ENCODE measurements around the gene TERT. TPM values are rescaled to one million over a fixed set of nuclear protein-coding genes. Genes with fewer than 3 reads are reported as not detected.

Gene TERT
- total RNA-seq, 2 donors from 2014 or later, result 7.1 to 9.8 TPM

- H3K27ac Mint-ChIP-seq, result no peak overlapping the region
- TF ChIP-seq CTCF (conservative IDR thresholded peaks at IDR 0.05), result no peak
These were observed 42.1 kb upstream of the TERT start for GRCh38 chr5:1336749-1337488.

GRCh38 chr5:1336106-1336561 is 41.3 kb upstream of the TERT start:
- Histone ChIP-seq H3K36me3 (ENCODE audit: control insufficient read depth, insufficient read depth, low read length) (peaks cover 67% of the 10 kb centered on the region), H3K9ac (ENCODE audit: extremely low read depth, low read length, poor library complexity, severe bottlenecking) (no peak overlapping the region), H3K4me1 (ENCODE audit: control insufficient read depth, insufficient read depth, low read length) (no peaks in the 10 kb centered on the region), H3K9me3 (ENCODE audit: control insufficient read depth, low read length) (no peaks in the 10 kb centered on the region), H3K4me3 (ENCODE audit: low read length) (no peak overlapping the region), H3K27ac (ENCODE audit: low read depth, low read length) (no peak overlapping the region), H3K27me3 (ENCODE audit: control insufficient read depth, insufficient read depth, low read length, poor library complexity, severe bottlenecking) (no peaks in the 10 kb centered on the region)
- no peak for TF ChIP-seq CTCF (conservative IDR thresholded peaks at IDR 0.05)
- no peak overlapping the region for H3K4me3 Mint-ChIP-seq
- DNase-seq, result no peak
- no peaks in the 10 kb centered on the region for H3K9me3 Mint-ChIP-seq
- peaks cover 68% of the 10 kb centered on the region for H3K36me3 Mint-ChIP-seq (ENCODE audit: low read depth)
- H3K27ac Mint-ChIP-seq, result peak overlapping the region; percentile 13
- no peaks in the 10 kb centered on the region for H3K4me1 Mint-ChIP-seq
- H3K27me3 Mint-ChIP-seq (ENCODE audit: insufficient read depth), result no peaks in the 10 kb centered on the region
- 93 to 99% methylated on average over 12 to 14 of the region's 14 CpGs for WGBS, 2 experiments (ENCODE audit: insufficient coverage in 1 of 2, insufficient read length in 1 of 2)

More at GRCh38 chr5:1336749-1337488, 42.1 kb upstream of the TERT start:
- H3K4me1 Mint-ChIP-seq, result no peaks in the 10 kb centered on the region
- Histone ChIP-seq H3K4me3 (ENCODE audit: low read length) (no peak overlapping the region), H3K36me3 (ENCODE audit: control insufficient read depth, insufficient read depth, low read length) (peaks cover 67% of the 10 kb centered on the region), H3K27ac (ENCODE audit: low read depth, low read length) (no peak overlapping the region), H3K9ac (ENCODE audit: extremely low read depth, low read length, poor library complexity, severe bottlenecking) (no peak overlapping the region), H3K4me1 (ENCODE audit: control insufficient read depth, insufficient read depth, low read length) (no peaks in the 10 kb centered on the region), H3K9me3 (ENCODE audit: control insufficient read depth, low read length) (no peaks in the 10 kb centered on the region), H3K27me3 (ENCODE audit: control insufficient read depth, insufficient read depth, low read length, poor library complexity, severe bottlenecking) (no peaks in the 10 kb centered on the region)
- no peaks in the 10 kb centered on the region for H3K9me3 Mint-ChIP-seq
- no peak for DNase-seq
- no peaks in the 10 kb centered on the region for H3K27me3 Mint-ChIP-seq (ENCODE audit: insufficient read depth)
- 92 to 95% methylated on average over 20 to 22 of the region's 22 CpGs for WGBS, 2 experiments (ENCODE audit: insufficient coverage in 1 of 2, insufficient read length in 1 of 2)
- H3K4me3 Mint-ChIP-seq, result no peak overlapping the region
- H3K36me3 Mint-ChIP-seq (ENCODE audit: low read depth), result peaks cover 70% of the 10 kb centered on the region

- no peaks in the 10 kb centered on the region for H3K4me1 ChIP-seq (ENCODE audit: control insufficient read depth, insufficient read depth, low read length)
These were observed 40.8 kb upstream of the TERT start for GRCh38 chr5:1335540-1336095.

More at GRCh38 chr5:1335540-1336095, 40.8 kb upstream of the TERT start:
- Mint-ChIP-seq H3K36me3 (ENCODE audit: low read depth) (peaks cover 68% of the 10 kb centered on the region), H3K9me3 (no peaks in the 10 kb centered on the region), H3K4me3 (no peak overlapping the region), H3K27ac (peak overlapping the region; percentile 13), H3K4me1 (no peaks in the 10 kb centered on the region), H3K27me3 (ENCODE audit: insufficient read depth) (no peaks in the 10 kb centered on the region)
- TF ChIP-seq CTCF (conservative IDR thresholded peaks at IDR 0.05), result no peak
- H3K27me3 ChIP-seq (ENCODE audit: control insufficient read depth, insufficient read depth, low read length, poor library complexity, severe bottlenecking), result no peaks in the 10 kb centered on the region
- no peak overlapping the region for H3K4me3 ChIP-seq (ENCODE audit: low read length)
- peaks cover 70% of the 10 kb centered on the region for H3K36me3 ChIP-seq (ENCODE audit: control insufficient read depth, insufficient read depth, low read length)
- H3K9ac ChIP-seq (ENCODE audit: extremely low read depth, low read length, poor library complexity, severe bottlenecking), result no peak overlapping the region
- H3K27ac ChIP-seq (ENCODE audit: low read depth, low read length), result no peak overlapping the region
- WGBS, 2 experiments (ENCODE audit: insufficient coverage in 1 of 2, insufficient read length in 1 of 2), result 94 to 96% methylated on average over 14 to 19 of the region's 19 CpGs
- H3K9me3 ChIP-seq (ENCODE audit: control insufficient read depth, low read length), result no peaks in the 10 kb centered on the region
- DNase-seq, result no peak
